Mesenchymal stem cell (in vitro differentiated cells and primary cell): ENCODE measurements around the gene PCDHB7.
"Not testable (repeated sequence)": the region's sequence is repeated elsewhere in the genome, so short reads cannot be mapped to it uniquely, and the experiment has no call there.

Experiments
- DNase-seq: peaks from one replicate; pipeline ENCODE4 v3.0.0-alpha.2; 2013
- H2AFZ ChIP-seq: one replicate; pipeline ENCODE4 v1.6.1; 2013; ENCODE audit warnings: low read depth, mild to moderate bottlenecking, control low read depth, inconsistent platforms, low read length, moderate library complexity
- H2AK5ac ChIP-seq: 2 replicates; pipeline ENCODE4 v1.6.1; 2013; ENCODE audit warnings: low read length, moderate library complexity, mild to moderate bottlenecking, inconsistent platforms; ENCODE audit not compliant: severe bottlenecking
- H2BK120ac ChIP-seq: one replicate; pipeline ENCODE4 v1.6.1; 2013; ENCODE audit warnings: low read depth, mild to moderate bottlenecking, inconsistent platforms, low read length, moderate library complexity
- H2BK12ac ChIP-seq, 2 experiments: one replicate each; pipeline ENCODE4 v1.6.1; 2013; ENCODE audit warnings: inconsistent platforms in 2 of 2, low read length in 2 of 2, mild to moderate bottlenecking in 2 of 2, moderate library complexity in 2 of 2, control low read depth in 1 of 2
- H2BK15ac ChIP-seq: one replicate; pipeline ENCODE4 v1.6.1; 2013; ENCODE audit warnings: mild to moderate bottlenecking, low read depth, inconsistent platforms; ENCODE audit not compliant: poor library complexity, severe bottlenecking
- H2BK5ac ChIP-seq: 2 replicates; pipeline ENCODE4 v1.6.1; 2013; ENCODE audit warnings: low read depth, mild to moderate bottlenecking, low read length, control low read depth, inconsistent platforms; ENCODE audit not compliant: poor library complexity, severe bottlenecking
- H3K14ac ChIP-seq, 2 experiments: one replicate each; pipeline ENCODE4 v1.6.1; 2013; ENCODE audit warnings: inconsistent platforms in 2 of 2, low read length in 2 of 2, control low read depth in 1 of 2, mild to moderate bottlenecking in 1 of 2, moderate library complexity in 1 of 2
- H3K18ac ChIP-seq, 2 experiments: one replicate each; pipeline ENCODE4 v1.6.1; 2013; ENCODE audit warnings: inconsistent platforms in 2 of 2, low read length in 2 of 2, control low read depth in 1 of 2, low read depth in 1 of 2, mild to moderate bottlenecking in 1 of 2
- H3K23ac ChIP-seq, 2 experiments: one replicate each; pipeline ENCODE4 v1.6.1; 2013; ENCODE audit warnings: inconsistent platforms in 2 of 2, low read length in 2 of 2, mild to moderate bottlenecking in 2 of 2, moderate library complexity in 2 of 2, control low read depth in 1 of 2
- H3K27ac ChIP-seq: 2 replicates; pipeline ENCODE4 v1.5.1; 2013; ENCODE audit warnings: mild to moderate bottlenecking, moderate library complexity, low read length, control low read depth, inconsistent platforms; ENCODE audit not compliant: poor library complexity, severe bottlenecking
- H3K27me3 ChIP-seq, 2 experiments: 2 replicates each; pipeline versions ENCODE4 v1.6.1 to v1.7.0; 2013; ENCODE audit warnings: low read length in 2 of 2, mild to moderate bottlenecking in 2 of 2, moderate library complexity in 2 of 2, control low read depth in 1 of 2, inconsistent platforms in 1 of 2; ENCODE audit not compliant: control insufficient read depth in 1 of 2, insufficient read depth in 1 of 2
- H3K36me3 ChIP-seq, 2 experiments: 2 replicates each; pipeline versions ENCODE4 v1.6.1 to v1.7.0; 2013; ENCODE audit warnings: low read length in 2 of 2, control low read depth in 1 of 2, inconsistent platforms in 1 of 2, low read depth in 1 of 2, mild to moderate bottlenecking in 1 of 2; ENCODE audit not compliant: insufficient read depth in 2 of 2, control insufficient read depth in 1 of 2
- H3K4ac ChIP-seq, 2 experiments: one replicate each; pipeline ENCODE4 v1.6.1; 2013; ENCODE audit warnings: inconsistent platforms in 2 of 2, low read length in 2 of 2, mild to moderate bottlenecking in 2 of 2, moderate library complexity in 2 of 2, control low read depth in 1 of 2, low read depth in 1 of 2
- H3K4me1 ChIP-seq: 2 replicates; pipeline ENCODE4 v1.6.1; 2013; ENCODE audit warnings: low read depth, low read length, control low read depth; ENCODE audit not compliant: control insufficient read depth, insufficient read depth
- H3K4me2 ChIP-seq: 2 replicates; pipeline ENCODE4 v1.6.1; 2013; ENCODE audit warnings: low read length, mild to moderate bottlenecking, inconsistent platforms; ENCODE audit not compliant: poor library complexity, severe bottlenecking
- H3K4me3 ChIP-seq, 2 experiments: 2 replicates each; pipeline versions ENCODE4 v1.5.1 to v1.7.0; 2013; ENCODE audit warnings: low read length in 2 of 2, mild to moderate bottlenecking in 2 of 2, control low read depth in 1 of 2, low read depth in 1 of 2; ENCODE audit not compliant: insufficient read depth in 1 of 2
- H3K79me1 ChIP-seq: replicated peaks from 2 replicates; pipeline ENCODE4 v1.6.1; 2013; ENCODE audit warnings: mild to moderate bottlenecking, control low read depth, low read length, inconsistent platforms; ENCODE audit not compliant: poor library complexity, severe bottlenecking
- H3K9ac ChIP-seq: 2 replicates; pipeline ENCODE4 v1.7.0; 2013; ENCODE audit warnings: mild to moderate bottlenecking, low read length, moderate library complexity
- H3K9me3 ChIP-seq: 2 replicates; pipeline ENCODE4 v1.7.0; 2013; ENCODE audit warnings: mild to moderate bottlenecking, low read length; ENCODE audit not compliant: control insufficient read depth
- H4K8ac ChIP-seq: one replicate; pipeline ENCODE4 v1.6.1; 2013; ENCODE audit warnings: inconsistent platforms, mild to moderate bottlenecking, low read length, moderate library complexity
- H4K91ac ChIP-seq: one replicate; pipeline ENCODE4 v1.6.1; 2013; ENCODE audit warnings: mild to moderate bottlenecking, low read length, inconsistent platforms
- WGBS: methylation state at CpG from one replicate; pipeline ENCODE4 v1.1.7; 2013; ENCODE audit warnings: mixed read lengths; 5-methylcytosine and 5-hydroxymethylcytosine counted together

Gene PCDHB7

GRCh38 chr5:141155540-141156374, 16.7 kb upstream of the PCDHB7 start:
- H3K79me1 ChIP-seq = no peaks in the 10 kb centered on the region

GRCh38 chr5:141157356-141157755, 15.1 kb upstream of the PCDHB7 start:
- H3K79me1 ChIP-seq, H3K4ac ChIP-seq, H3K18ac ChIP-seq, H2AK5ac ChIP-seq, H3K36me3 ChIP-seq, H3K4me3 ChIP-seq, H2AFZ ChIP-seq, H3K14ac ChIP-seq, H3K9ac ChIP-seq, DNase-seq, H2BK15ac ChIP-seq, H4K91ac ChIP-seq, H2BK5ac ChIP-seq, H3K4me2 ChIP-seq, H3K27ac ChIP-seq, H3K27me3 ChIP-seq, H3K23ac ChIP-seq, H2BK120ac ChIP-seq, H2BK12ac ChIP-seq, H4K8ac ChIP-seq, H3K4me1 ChIP-seq: not testable (repeated sequence)
- WGBS = 91% methylated on average over 12 of the region's 38 CpGs
- H3K9me3 ChIP-seq = peaks cover 62% of the 10 kb centered on the region

More at GRCh38 chr5:141155540-141156374, 16.7 kb upstream of the PCDHB7 start:
- Histone ChIP-seq H2AK5ac (no peak overlapping the region), H3K4me1 (no peaks in the 10 kb centered on the region), H3K9me3 (peaks cover 55% of the 10 kb centered on the region), H3K36me3 (no peaks in the 10 kb centered on the region), H3K9ac (no peak overlapping the region), H3K14ac (no peak overlapping the region), H4K91ac (no peak overlapping the region), H3K27ac (no peak overlapping the region), H2BK5ac (no peak overlapping the region), H4K8ac (no peak overlapping the region), H3K4me3 (no peak overlapping the region), H3K18ac (no peak overlapping the region), H2BK12ac (no peak overlapping the region), H3K4me2 (no peak overlapping the region), H3K4ac (no peak overlapping the region), H3K23ac (no peak overlapping the region), H3K27me3 (no peaks in the 10 kb centered on the region), H2BK15ac (no peak overlapping the region), H2AFZ (no peak overlapping the region), H2BK120ac (no peak overlapping the region)
- 82% methylated on average over 21 of the region's 21 CpGs for WGBS
- DNase-seq = no peak

GRCh38 chr5:141157901-141158300, 14.5 kb upstream of the PCDHB7 start:
- not testable (repeated sequence) for H2BK12ac ChIP-seq, H2AK5ac ChIP-seq, H3K9ac ChIP-seq, H2BK15ac ChIP-seq, H3K79me1 ChIP-seq, H3K18ac ChIP-seq, H2BK120ac ChIP-seq, H4K91ac ChIP-seq, H3K4ac ChIP-seq, DNase-seq, H3K27me3 ChIP-seq, H3K14ac ChIP-seq, H3K27ac ChIP-seq, H3K4me1 ChIP-seq, H3K23ac ChIP-seq, H4K8ac ChIP-seq, H3K4me3 ChIP-seq, H3K4me2 ChIP-seq, H2BK5ac ChIP-seq, H2AFZ ChIP-seq, H3K36me3 ChIP-seq
- 90% methylated on average over 18 of the region's 28 CpGs for WGBS
- H3K9me3 ChIP-seq = peaks cover 59% of the 10 kb centered on the region

GRCh38 chr5:141174291-141175104, 2.1 kb downstream of the PCDHB7 start:
- not testable (repeated sequence) for H2BK15ac ChIP-seq, H2BK120ac ChIP-seq, H3K23ac ChIP-seq, H4K8ac ChIP-seq, H2AK5ac ChIP-seq, DNase-seq, H3K36me3 ChIP-seq, H2BK5ac ChIP-seq, H3K27me3 ChIP-seq, H3K27ac ChIP-seq, H2BK12ac ChIP-seq, H3K18ac ChIP-seq, H3K4me1 ChIP-seq, H3K14ac ChIP-seq, H3K4me3 ChIP-seq, H3K79me1 ChIP-seq, H3K4me2 ChIP-seq, H3K4ac ChIP-seq, H4K91ac ChIP-seq, H3K9ac ChIP-seq, H2AFZ ChIP-seq
- peaks cover 56% of the 10 kb centered on the region for H3K9me3 ChIP-seq
- 94% methylated on average over 68 of the region's 79 CpGs for WGBS
